Measurements from ENCODE around the gene CACNA2D2. TPM values are rescaled to one million over a fixed set of nuclear protein-coding genes. Genes with fewer than 3 reads are reported as not detected.

Gene CACNA2D2
- total RNA-seq, 1 experiment from 2014 or later = not detected

DNA sequence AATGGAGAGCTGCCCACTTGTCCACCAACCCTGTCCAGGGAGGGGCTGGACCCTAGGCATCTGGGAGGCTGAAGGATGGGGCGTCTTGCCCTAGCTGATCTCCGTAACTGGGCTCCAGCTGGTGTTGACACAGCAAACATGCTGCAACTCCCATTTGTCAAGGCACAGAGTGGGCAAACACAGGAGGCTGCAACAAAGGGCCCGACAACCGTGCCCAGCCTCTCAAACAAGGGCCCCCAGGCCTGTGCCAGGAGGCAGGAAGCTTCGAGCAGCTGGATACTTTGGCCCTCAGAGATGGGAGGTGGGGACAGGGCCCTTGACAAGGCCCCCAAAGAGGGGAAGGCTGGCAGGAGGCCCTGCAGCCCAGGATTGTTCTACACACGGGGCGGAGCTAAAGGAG lies 79.9 kb downstream of the CACNA2D2 start:
- no peak overlapping the region for H3K27ac ChIP-seq
- no peak overlapping the region for H3K4me3 ChIP-seq
- H3K36me3 ChIP-seq = no peaks in the 10 kb centered on the region
- H3K4me1 ChIP-seq = no peaks in the 10 kb centered on the region
- no peaks in the 10 kb centered on the region for H3K9me3 ChIP-seq (replicated peaks)
- no peak for DNase-seq
- peaks cover 11% of the 10 kb centered on the region; the same call in 1 of the 2 replicates for H3K27me3 ChIP-seq

DNA sequence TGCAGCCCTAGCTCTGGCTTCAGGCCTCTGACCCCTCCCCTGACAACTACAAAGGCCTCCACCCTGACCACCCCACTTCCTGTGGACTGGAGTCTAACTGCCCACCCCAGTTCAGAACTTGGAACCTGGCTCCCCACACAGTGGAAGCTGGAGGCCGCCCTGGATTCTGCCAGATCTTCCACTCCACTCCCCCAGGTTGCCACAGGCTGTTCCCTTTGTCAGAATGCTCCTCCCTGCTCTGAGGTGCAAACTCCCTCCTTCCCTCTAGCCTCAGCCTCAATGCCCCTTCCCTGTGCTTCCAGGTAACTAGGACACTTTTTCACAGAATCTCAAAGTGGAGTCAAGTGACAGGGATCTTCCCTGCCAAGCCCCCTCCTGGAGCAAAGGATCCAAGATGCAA lies 81.3 kb downstream of the CACNA2D2 start:
- H3K27me3 ChIP-seq = peaks cover 4% of the 10 kb centered on the region; the same call in 1 of the 2 replicates
- H3K4me1 ChIP-seq = no peaks in the 10 kb centered on the region
- DNase-seq = no peak
- H3K36me3 ChIP-seq = no peaks in the 10 kb centered on the region
- H3K9me3 ChIP-seq (replicated peaks) = no peaks in the 10 kb centered on the region
- no peak overlapping the region for H3K27ac ChIP-seq
- no peak overlapping the region for H3K4me3 ChIP-seq

DNA sequence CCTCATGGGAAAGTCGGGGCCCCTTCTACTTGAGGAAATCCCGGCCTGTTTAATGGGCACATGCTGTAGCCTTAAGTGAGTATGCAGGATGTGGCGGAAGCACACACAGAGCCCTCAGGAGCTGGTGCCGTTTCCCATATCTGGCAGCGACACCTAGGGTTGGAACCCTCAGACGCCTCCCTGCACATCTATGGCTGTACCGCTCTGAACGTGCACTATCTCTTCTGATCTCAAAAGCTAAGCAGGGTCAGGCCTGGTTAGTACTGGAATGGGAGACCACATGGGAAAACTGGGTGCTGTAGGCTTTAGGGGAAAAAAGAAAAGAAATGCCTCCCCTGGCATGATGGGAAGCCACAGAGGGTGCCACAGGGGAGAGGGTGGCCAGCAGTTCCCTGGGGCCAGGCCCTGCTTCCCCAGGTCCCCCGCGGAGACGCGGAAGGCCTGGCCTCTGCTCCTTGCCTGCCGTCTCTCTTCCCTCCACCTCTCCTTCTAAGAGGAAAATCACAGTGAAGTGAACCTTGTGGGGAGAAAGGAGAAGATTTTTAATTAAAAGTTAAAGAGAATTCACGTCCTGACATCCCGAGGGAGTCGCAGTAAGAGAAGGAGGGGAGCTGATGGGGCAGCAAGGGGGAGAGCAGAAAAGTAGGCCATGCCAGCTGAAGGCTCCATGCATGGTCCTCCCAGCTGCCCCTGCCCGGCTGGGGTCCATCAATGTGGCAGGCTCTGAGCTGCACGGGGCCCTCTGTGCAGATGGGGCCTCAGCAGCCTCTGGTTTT lies 83.7 kb downstream of the CACNA2D2 start:
- H3K4me3 ChIP-seq = no peak overlapping the region
- H3K27ac ChIP-seq = no peak overlapping the region
- peaks cover 4% of the 10 kb centered on the region; the same call in 1 of the 2 replicates for H3K27me3 ChIP-seq
- no peaks in the 10 kb centered on the region for H3K36me3 ChIP-seq
- no peak for DNase-seq
- no peaks in the 10 kb centered on the region for H3K9me3 ChIP-seq (replicated peaks)
- H3K4me1 ChIP-seq = no peaks in the 10 kb centered on the region

GRCh38 chr3:50418850-50419249 lies 84.6 kb downstream of the CACNA2D2 start:
- no peak overlapping the region for H3K27ac ChIP-seq
- no peak for DNase-seq

GRCh38 chr3:50417637-50418033 lies 85.8 kb downstream of the CACNA2D2 start:
- no peak overlapping the region for H3K4me3 ChIP-seq
- H3K36me3 ChIP-seq = no peaks in the 10 kb centered on the region
- H3K4me1 ChIP-seq = no peaks in the 10 kb centered on the region

More at GRCh38 chr3:50418850-50419249, 84.6 kb downstream of the CACNA2D2 start:
- H3K4me1 ChIP-seq = no peaks in the 10 kb centered on the region
- peaks cover 4% of the 10 kb centered on the region; the same call in 1 of the 2 replicates for H3K27me3 ChIP-seq
- H3K9me3 ChIP-seq (replicated peaks) = no peaks in the 10 kb centered on the region
- H3K36me3 ChIP-seq = no peaks in the 10 kb centered on the region
- no peak overlapping the region for H3K4me3 ChIP-seq

DNA sequence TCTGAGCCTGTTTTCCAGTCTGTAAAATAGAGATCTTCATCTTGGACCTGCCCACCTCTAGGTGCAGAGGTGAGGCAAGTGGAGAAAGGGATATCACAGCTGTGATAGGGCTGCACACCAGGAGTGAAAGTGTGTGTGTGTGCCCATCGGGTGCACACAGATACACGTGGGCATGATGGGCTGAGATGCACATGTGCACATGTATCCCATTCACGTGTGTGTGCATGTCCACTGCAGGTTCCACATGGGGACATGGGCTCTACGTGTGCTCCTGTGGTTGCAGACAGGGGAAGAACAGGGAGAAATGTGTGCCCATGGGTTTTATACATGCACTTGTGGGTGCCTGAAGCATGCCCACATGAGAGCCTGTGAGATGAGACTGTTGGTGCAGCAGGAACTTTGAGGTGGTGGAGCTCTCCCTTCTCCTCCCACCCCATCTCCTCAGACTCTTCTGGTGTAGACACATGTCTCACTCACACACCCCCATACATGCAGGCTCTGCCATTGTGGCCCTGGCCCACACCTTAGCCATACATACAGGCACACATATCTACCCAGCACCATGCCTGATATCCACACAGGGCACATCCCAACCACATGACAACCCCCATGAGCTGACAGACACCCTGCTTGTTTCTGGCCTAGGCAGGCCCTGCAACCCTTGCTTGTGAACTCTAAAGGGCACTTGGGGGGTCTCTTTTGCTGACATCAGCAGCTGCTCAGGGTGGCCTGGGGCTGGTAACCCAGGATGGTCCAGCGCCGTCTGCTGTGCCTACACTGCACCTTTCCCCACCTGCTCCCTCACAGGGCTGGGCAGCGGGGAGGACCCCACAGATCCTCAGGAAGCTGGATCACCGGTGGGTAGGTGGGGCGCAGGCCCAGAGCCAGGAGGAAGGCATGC lies 86.4 kb downstream of the CACNA2D2 start:
- no peaks in the 10 kb centered on the region for H3K9me3 ChIP-seq (replicated peaks)
- DNase-seq = no peak
- no peaks in the 10 kb centered on the region for H3K36me3 ChIP-seq
- no peaks in the 10 kb centered on the region for H3K4me1 ChIP-seq
- no peak overlapping the region for H3K27ac ChIP-seq
- H3K27me3 ChIP-seq = peaks cover 4% of the 10 kb centered on the region; the same call in 1 of the 2 replicates
- no peak overlapping the region for H3K4me3 ChIP-seq

More at GRCh38 chr3:50417637-50418033, 85.8 kb downstream of the CACNA2D2 start:
- Histone ChIP-seq H3K9me3 (replicated peaks) (no peaks in the 10 kb centered on the region), H3K27ac (no peak overlapping the region), H3K27me3 (peaks cover 4% of the 10 kb centered on the region; the same call in 1 of the 2 replicates)
- no peak for DNase-seq

GRCh38 chr3:50415816-50416215 lies 87.6 kb downstream of the CACNA2D2 start:
- peaks cover 4% of the 10 kb centered on the region; the same call in 1 of the 2 replicates for H3K27me3 ChIP-seq
- H3K4me3 ChIP-seq = no peak overlapping the region
- H3K9me3 ChIP-seq (replicated peaks) = no peaks in the 10 kb centered on the region
- no peak for DNase-seq
- no peaks in the 10 kb centered on the region for H3K4me1 ChIP-seq
- H3K36me3 ChIP-seq = no peaks in the 10 kb centered on the region
- H3K27ac ChIP-seq = no peak overlapping the region

DNA sequence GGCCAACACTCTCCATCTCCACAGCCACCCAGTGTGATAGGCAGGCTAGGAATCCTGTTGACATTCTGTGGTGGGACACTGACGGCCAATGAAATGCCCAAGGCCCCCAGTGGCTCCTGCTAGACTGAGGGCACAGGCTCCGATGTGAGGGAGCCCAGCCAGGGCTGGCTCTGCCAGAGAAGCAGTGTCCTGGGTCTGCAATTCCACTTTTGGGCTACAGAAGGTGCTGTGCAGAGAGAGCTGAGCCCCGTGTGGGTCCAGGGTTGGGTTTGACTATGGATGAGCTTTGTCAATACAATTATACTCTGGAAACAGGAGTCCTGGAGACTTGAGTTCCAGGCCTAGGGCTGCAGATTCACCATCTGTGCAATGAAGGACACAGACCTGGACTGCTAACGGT lies 88.4 kb downstream of the CACNA2D2 start:
- Histone ChIP-seq H3K4me1 (no peaks in the 10 kb centered on the region), H3K36me3 (no peaks in the 10 kb centered on the region), H3K27ac (no peak overlapping the region), H3K9me3 (replicated peaks) (no peaks in the 10 kb centered on the region), H3K27me3 (peaks cover 4% of the 10 kb centered on the region; the same call in 1 of the 2 replicates), H3K4me3 (no peak overlapping the region)
- DNase-seq = no peak

- H3K36me3 ChIP-seq = no peaks in the 10 kb centered on the region
- no peak for DNase-seq
- H3K27me3 ChIP-seq = peaks cover 4% of the 10 kb centered on the region; the same call in 1 of the 2 replicates
- no peak overlapping the region for H3K4me3 ChIP-seq
- H3K4me1 ChIP-seq = no peaks in the 10 kb centered on the region
- no peak overlapping the region for H3K27ac ChIP-seq
- H3K9me3 ChIP-seq (replicated peaks) = no peaks in the 10 kb centered on the region
These were observed 88.8 kb downstream of the CACNA2D2 start for GRCh38 chr3:50414616-50415015.

- Histone ChIP-seq H3K9me3 (replicated peaks) (no peaks in the 10 kb centered on the region), H3K36me3 (no peaks in the 10 kb centered on the region), H3K27ac (no peak overlapping the region), H3K4me3 (no peak overlapping the region), H3K27me3 (no peaks in the 10 kb centered on the region), H3K4me1 (no peaks in the 10 kb centered on the region)
- DNase-seq = no peak
These were observed 91.1 kb downstream of the CACNA2D2 start for GRCh38 chr3:50412231-50412754.

- no peak overlapping the region for H3K4me3 ChIP-seq
- H3K9me3 ChIP-seq (replicated peaks) = no peaks in the 10 kb centered on the region
- H3K27me3 ChIP-seq = no peaks in the 10 kb centered on the region
- H3K36me3 ChIP-seq = no peaks in the 10 kb centered on the region
- no peak for DNase-seq
- H3K4me1 ChIP-seq = no peaks in the 10 kb centered on the region
- no peak overlapping the region for H3K27ac ChIP-seq
These were observed 92.2 kb downstream of the CACNA2D2 start for GRCh38 chr3:50411229-50411628.

DNA sequence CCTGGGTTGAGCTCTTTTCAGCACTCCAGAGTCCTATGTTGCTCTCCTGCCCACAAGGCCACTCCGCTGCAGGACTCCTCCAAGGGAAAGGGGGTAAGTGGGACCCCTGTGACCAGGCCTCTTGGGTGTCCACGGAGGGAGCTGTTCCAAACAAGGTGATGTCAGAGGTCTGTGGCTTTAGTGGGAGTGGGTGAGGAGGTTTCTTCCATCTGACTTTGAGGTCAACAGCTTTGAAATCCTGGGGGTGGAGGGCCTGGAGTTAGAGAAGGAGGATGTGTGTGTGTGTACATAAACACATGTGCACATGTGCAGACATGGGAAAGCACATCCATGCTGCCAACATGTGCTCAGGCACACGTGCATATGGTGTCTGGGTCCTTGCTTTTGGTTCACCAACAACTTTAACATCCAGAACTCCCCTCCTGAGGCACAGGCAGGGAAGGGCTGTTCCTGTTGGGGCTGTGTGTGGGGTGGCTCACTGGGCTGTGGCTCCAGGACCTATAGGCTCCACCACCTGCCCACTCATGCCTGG lies 92.8 kb downstream of the CACNA2D2 start:
- Histone ChIP-seq H3K4me3 (no peak overlapping the region), H3K9me3 (replicated peaks) (no peaks in the 10 kb centered on the region), H3K4me1 (no peaks in the 10 kb centered on the region), H3K27me3 (no peaks in the 10 kb centered on the region), H3K36me3 (no peaks in the 10 kb centered on the region), H3K27ac (no peak overlapping the region)
- DNase-seq = no peak

- no peaks in the 10 kb centered on the region for H3K4me1 ChIP-seq
- no peaks in the 10 kb centered on the region for H3K9me3 ChIP-seq (replicated peaks)
- no peaks in the 10 kb centered on the region for H3K36me3 ChIP-seq
- no peaks in the 10 kb centered on the region for H3K27me3 ChIP-seq
- DNase-seq = no peak
- H3K27ac ChIP-seq = no peak overlapping the region
- no peak overlapping the region for H3K4me3 ChIP-seq
These were observed 93.2 kb downstream of the CACNA2D2 start for GRCh38 chr3:50410185-50410584.

DNA sequence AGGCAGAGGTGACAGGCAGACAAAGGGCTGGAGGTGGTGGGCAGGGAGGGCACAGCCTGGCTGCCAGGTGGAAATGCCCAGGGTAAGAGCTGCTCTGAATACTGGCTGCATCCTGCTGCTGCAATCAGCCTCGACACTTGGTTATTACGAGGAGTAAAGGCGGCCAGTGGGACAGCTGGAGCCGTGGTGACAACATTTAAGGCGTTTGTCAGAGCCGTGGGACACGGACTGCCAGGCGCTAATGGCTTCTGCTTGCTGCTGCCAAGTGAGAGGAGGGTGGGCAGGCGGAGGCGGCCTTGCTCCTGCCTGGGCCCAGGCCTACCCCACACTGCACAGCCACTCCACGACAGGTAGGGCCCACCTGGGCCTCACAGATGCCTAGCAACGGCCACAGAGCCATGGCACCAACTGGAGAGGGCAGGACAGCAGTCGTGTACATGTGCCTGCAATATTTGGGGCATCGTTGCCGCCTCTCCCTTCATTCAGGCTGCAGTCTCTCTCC lies 94.9 kb downstream of the CACNA2D2 start:
- no peaks in the 10 kb centered on the region for H3K4me1 ChIP-seq
- no peak for DNase-seq
- H3K27me3 ChIP-seq = no peaks in the 10 kb centered on the region
- no peaks in the 10 kb centered on the region for H3K36me3 ChIP-seq
- H3K27ac ChIP-seq = no peak overlapping the region
- H3K4me3 ChIP-seq = no peak overlapping the region
- H3K9me3 ChIP-seq (replicated peaks) = no peaks in the 10 kb centered on the region

All from SJCRH30 (cell line).